Stimulated activated CD4-positive, alpha-beta T cell treated with anti-CD3 and anti-CD28 coated beads, Interleukin-2, amount 100 ng/mL, for 48 hours (primary cell): Measurements from ENCODE around the gene CASD1.

ENCODE experiments used
- DNase-seq, 2 donors: peaks; one replicate each; pipeline ENCODE4 v3.0.0-alpha.2; 2020

The CASD1 gene

GRCh38 chr7:94590526-94591162 is 81.0 kb downstream of the CASD1 start:
- DNase-seq = no peak

- DNase-seq = no peak
Measured at GRCh38 chr7:94591176-94591575, 81.6 kb downstream of the CASD1 start.

GRCh38 chr7:94594882-94595281 is 85.3 kb downstream of the CASD1 start:
- no peak for DNase-seq

- no peak for DNase-seq
Measured at GRCh38 chr7:94595717-94596116, 86.1 kb downstream of the CASD1 start.

GRCh38 chr7:94600267-94600666 is 90.7 kb downstream of the CASD1 start:
- DNase-seq = no peak

GRCh38 chr7:94602181-94602580 is 92.6 kb downstream of the CASD1 start:
- DNase-seq = no peak

- no peak for DNase-seq
Measured at GRCh38 chr7:94605031-94605430, 95.4 kb downstream of the CASD1 start.
